DMS 273 (cell line): Measurements from ENCODE around the gene CNOT4.
"Not testable (repeated sequence)": the region's sequence is repeated elsewhere in the genome, so short reads cannot be mapped to it uniquely, and the experiment has no call there.

Source experiments
- DNase-seq: peaks from one replicate; lab custom pipeline; 2025; ENCODE audit not compliant: unreplicated experiment; lab: John Stamatoyannopoulos, UW

CNOT4 gene

DNA sequence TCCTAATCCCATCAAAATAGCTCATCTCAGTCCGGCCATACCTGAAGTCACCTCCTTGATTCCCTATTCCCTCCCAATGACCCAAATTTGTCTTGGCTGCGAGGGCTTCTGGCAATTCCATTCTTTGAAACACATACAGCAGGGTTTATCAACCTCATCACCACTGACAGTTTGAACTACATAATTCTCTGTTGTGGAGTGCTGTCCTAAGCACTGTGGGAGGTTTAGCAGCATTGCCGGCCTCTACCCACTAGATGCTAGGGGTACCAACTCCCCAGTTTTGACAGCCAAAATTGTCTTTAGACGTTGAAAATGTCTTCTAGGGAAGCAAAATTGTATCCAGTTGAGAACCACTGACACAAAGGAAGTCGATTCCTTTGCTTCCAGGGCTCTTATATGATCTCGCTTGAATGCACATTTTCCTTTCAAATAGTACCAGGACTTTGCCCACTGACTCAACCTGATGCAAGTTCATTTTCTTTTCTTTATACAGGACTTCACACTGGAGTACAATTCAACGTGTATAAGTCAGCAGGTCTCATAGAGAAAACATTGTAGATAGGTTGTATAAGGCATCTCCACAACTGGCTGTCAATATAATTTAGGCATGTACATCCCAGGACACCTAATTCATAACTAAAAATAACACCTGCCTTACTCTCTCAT is 142.9 kb downstream of the CNOT4 start:
- DNase-seq = no peak

DNA sequence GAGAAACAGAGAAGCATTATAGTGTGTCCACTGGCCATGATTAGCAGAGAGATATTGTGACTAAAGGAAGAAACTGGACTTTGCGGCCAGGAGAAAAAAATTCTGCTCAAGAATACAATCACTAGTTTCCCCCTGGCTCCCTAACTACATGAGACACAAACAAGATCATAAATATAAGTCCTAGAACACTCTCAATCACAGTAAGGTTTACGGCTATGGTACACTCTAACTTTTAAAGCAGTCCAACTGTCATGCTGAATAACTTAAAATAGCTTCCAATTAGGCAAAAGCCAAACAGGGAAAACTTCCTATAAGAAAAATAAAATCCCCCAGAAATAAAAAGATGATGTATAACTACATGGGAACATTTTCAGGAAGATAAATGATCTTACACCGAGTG is 144.2 kb downstream of the CNOT4 start:
- DNase-seq = no peak

DNA sequence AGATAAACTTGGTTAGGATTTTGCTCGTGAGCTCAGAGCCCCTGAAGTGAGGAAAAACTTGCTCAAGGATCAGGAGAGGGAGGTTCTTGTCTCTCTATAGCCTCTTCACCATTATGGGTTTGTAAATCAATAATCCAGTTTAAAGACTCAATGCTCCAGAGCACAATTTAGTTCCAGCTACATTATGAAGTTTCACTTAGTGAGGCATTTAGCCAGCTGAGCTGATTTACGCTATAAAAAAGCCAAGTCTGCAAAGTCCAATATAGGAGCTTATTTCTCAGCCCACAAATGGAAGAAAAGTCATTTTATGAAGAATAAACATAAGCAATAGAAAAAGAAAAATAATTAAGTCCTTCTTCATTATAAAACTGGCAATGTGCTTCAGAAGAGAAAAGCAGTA is 145.7 kb downstream of the CNOT4 start:
- DNase-seq = no peak

DNA sequence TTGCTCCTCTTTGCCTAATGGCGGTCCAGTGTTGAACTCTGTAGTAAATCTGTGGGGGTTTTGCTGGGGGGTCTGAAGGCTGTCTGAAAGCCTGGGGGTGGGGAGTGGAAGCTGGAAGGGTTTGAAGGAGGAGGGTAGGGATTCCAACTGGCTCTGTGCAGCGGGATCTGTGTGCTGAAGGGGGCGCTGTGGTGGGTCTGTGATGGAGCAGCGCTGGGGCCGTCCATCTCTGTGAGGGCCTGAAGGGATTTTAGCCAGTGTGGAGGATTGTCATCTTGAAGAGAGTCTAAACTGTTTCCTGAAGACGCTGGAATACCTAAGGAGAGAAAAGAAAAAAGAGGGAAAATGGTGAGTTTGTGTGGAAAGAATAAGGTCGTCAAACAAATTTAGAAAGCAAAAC is 147.0 kb downstream of the CNOT4 start:
- no peak for DNase-seq

DNA sequence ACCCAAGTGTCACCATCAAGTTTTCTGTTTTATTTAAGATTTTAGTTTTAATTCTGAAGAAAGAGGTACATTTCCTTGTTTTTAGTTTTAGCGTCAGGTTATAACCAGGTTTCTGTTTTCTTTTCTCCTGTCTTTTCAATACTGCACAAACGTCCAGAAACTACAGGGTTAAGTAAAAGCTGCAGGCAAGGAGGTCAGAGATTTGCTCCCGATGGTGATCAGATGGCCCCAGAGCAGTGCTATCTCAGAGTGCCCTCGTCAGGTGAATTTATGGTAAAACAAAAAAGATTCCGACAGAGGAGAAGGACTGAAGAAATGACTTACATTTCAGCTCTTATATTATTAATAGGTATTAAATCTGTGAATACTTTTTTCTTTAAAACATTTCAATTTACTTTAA is 148.1 kb downstream of the CNOT4 start:
- DNase-seq = peak; percentile 15

DNA sequence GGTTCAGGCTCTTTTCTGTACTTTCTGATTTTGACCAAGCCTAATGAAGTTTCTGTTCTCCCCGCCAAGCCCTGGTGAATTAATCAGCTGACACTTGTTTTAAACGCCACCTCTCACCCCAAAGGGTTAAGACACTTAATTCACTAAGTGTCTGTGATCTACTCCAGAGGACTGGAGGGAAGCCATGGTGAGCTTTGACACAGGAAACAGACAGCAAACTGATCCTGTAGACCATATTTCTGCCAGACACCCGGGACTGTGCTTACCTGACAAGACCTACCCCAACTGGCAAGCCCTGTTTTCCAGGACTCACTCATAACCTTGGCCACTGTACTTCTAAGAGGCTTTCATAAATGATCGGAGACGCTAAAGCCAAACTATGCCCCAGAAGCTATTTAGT is 150.3 kb downstream of the CNOT4 start:
- DNase-seq = no peak

DNA sequence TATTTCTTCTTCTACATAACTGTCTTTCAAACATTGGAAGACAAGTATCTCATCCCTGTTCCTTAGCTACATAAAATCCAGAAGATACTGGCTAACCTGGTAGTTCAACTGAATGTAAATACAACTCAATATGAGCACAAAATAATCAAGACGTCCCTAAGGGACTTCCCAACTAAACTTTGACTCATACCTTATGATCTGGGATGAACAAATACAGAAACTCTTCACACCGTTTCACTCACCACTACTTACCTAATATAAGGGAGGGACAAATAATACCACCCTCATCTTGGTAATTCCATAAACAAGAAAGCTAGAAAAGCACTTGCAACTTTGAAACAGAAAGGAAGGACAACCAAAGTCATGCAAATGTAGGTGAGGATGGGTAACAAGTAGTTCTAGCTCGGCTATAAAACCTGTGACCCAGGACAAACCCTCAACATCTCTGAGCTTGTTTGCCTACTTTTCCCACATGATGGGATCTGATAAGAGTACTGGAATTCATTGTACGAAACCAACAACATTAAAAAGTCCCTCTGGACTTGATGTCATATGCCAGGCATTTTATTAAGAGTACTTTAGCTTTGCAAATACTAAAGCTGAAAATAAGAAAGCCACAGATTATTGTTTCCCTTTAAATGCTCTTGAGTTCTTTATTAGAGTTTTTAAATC is 154.4 kb downstream of the CNOT4 start:
- DNase-seq = no peak

DNA sequence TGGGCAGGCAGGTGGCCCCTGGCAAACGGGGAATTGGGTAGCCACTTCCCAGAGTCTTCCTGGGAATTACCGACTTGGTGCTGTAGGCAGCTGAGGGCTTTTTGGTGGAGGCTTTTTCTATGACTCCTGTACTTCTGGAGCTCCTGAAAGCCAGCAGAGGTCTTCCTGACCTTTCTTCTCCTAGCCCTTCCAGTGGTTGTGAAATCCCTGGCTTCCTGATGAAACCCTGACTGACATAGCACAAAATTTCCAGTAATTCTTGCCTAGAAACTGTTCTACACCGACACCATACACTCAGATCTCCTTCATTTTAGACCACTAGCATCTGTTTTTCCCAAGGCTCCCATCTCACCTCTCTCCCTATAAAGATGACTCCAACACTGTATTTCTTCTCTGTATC is 156.1 kb downstream of the CNOT4 start:
- no peak for DNase-seq

DNA sequence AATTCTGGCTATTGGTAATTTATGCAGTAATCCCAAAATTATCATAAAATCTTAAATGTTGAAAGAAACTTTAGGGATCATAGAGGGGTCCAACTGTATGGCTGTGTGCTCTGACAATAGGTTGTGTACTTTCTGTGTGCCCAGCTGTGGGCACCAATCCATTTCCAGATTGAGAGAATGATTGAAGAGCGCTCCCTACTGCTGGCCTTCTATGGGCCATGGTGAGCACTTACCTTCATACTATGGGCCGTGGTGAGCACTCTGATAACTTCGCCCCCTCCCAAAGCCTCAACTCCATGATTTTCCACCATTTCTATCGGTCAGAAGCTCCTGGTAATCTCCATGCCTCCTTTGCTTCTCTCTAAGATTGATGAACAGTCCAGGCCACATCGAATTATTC is 157.6 kb downstream of the CNOT4 start:
- DNase-seq = no peak

DNA sequence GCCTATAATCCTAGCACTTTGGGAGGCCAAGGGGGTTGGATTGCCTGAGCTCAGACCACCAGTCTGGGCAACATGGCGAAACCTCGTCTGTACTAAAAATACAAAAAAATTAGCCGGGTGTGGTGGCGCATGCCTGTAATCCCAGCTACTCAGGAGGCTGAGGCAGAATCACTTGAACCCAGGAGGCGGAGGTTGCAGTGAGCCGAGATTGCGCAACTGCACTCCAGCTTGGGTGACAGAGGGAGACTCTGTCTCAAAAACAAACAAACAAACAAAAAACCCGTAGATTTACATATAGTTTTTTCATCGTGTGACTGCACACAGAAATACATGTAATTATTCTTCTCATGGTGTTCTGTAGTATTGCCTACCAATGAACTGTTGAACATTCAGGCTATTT is 158.8 kb downstream of the CNOT4 start:
- not testable (repeated sequence) for DNase-seq

DNA sequence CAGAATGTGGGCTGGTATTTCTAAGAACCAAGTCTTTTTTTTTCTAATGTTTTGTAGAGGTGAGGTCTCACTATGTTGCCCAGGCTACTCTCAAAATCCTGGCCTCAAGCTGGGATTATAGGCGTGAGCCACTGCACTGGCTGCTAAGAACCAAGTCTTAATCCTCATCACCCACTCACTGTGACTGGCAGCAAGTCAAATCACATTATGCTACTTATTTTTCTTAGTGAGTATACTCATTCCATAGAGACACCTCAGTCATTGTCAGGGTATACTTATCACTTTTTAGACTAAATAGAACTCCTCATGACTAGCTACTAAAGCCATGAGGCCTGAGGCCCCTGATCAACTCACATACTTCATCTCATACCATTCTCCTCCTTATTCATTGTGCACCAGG is 160.2 kb downstream of the CNOT4 start:
- DNase-seq = no peak

DNA sequence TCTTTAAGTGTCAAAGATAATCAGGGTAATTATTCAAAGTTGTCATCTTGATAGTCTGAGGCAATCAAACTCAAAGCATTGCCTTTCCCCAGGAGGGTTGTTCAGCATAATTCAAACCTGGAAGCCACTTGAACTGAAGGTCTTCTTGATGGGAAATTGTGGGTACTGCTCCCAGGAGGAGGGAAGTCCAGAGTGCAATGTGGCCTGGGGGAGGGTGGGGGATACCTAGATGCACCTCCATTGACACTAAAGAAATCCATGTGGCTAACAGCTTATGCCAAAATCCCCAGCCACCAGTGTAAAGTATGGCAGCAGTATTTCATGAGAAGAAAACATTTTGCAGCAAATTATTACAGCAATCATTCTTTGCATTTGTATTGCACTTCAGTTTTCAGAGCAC is 161.4 kb downstream of the CNOT4 start:
- no peak for DNase-seq

DNA sequence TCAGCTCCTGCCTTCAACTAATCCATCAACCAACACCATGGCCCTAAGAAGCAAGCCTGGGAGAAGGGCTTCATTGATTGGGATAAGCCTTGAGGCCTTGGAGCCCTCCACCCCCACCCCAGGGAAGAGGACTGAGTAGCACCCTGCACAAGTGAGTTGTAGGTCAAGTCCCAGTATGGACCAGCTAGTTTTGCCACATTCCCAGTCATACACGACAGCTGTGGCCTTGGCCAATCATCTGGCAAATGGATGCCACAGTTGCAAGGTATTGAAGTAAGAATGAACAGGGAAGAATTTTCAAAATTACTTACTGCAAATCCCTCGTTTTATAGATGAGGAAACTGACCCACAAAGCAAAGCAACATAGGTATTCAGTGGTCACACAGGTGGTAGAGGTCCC is 166.5 kb downstream of the CNOT4 start:
- no peak for DNase-seq

DNA sequence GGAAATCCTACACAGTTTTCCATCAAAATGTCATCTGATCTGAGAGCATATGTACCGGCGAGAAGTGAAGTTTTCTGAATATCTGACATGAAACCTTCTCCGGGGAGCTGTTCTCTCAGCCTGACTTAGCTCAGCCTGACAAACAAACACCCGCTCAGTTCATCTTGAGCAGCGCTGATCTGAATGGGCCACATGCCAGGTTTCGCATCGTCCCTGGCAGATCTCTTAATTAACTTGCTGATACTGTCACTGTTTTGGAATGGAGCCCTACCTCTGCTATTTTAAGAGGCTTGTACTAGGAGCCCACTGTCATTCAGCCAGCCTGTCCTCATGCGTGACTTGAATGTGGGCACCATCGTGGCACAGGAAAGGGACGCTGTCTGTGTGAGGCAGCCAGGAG is 167.0 kb downstream of the CNOT4 start:
- peak; percentile 79 for DNase-seq

DNA sequence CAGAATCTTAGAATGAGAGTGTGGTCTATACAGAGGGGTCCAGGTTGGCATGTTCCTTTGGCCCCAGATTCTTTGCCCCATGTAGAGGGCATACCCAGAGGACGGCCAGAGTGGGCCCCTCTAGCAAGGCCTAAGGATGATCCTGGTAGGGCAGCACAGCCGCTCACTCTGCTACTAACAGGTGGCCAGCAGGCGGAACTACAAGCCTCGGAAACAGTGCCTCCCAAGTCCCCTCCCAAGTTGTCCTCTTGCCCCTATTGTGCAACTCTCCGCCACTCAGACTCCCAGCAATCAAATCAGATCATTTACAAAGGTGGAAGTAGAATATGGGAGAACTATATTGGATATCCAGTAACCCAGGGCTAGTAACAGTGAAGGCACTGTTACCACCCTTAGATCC is 168.9 kb downstream of the CNOT4 start:
- no peak for DNase-seq

DNA sequence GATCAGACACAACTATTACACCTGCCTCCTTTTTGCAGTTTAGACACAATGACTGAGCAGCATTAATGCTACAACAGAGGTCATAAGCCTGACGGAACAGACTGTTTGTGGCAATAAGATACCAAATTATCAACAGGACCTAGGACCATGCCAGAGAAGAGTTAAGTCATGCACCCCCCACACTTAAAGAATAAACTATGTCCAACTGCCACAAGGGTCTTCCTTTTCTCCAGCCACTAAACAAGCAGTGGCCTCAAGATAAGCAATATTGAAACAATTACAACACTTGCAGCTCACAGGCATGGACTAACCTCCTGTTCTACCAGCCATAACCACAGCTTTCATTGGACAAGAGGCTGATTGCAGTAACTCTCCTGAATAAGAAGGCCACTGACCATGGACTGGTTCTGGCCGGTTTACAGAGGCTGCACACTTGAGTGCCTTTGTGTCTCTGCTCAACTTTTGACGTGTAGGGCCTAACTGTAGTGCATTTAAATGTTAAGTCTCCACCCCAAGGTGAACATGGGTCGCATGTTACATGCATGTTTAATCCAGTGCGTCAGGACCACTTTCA is 171.8 kb downstream of the CNOT4 start:
- DNase-seq = no peak

DNA sequence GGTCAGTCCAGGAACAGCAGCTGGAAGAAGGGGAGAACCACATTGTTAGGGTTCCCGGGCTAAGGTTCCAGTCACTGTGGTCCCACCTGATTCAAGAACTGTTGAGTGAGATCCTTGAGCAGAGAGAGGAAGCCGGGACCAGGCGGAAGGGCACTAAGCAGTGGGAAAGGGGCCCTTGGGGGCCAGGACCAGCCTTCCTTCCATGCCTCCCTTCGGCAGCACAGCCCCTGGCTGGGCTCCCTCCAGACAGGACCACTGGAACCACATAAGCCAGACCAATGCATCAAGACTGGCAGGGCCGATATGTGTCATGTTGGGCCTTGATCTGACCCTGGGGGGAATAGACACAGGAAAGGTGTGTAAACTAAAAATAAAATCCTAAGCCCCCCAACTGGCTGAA is 172.4 kb downstream of the CNOT4 start:
- DNase-seq = no peak

DNA sequence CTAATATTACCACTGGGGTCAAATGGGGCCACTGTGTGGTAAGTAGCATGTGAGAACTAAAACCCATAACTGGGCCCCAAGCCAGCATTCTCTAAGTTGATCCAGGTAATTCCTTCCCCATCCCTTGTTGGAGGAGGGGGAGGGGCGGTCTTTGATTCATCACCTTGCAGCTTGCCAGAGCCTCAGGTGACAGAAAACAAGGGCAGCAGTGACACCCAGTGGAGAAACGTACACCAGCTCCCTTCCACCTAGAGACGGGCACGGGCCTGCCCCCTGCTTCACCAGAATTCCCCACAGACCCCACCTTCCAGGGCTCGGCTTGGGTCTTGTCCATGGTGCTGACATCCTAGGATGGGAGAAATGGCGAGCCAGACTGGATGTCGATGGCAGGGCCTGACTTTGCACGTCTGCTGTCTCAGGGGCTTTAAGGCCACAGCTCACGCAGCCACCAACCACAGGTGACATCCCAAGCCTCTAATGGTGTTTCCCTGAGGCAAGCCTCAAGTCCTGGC is 174.2 kb downstream of the CNOT4 start:
- DNase-seq = peak; percentile 89

DNA sequence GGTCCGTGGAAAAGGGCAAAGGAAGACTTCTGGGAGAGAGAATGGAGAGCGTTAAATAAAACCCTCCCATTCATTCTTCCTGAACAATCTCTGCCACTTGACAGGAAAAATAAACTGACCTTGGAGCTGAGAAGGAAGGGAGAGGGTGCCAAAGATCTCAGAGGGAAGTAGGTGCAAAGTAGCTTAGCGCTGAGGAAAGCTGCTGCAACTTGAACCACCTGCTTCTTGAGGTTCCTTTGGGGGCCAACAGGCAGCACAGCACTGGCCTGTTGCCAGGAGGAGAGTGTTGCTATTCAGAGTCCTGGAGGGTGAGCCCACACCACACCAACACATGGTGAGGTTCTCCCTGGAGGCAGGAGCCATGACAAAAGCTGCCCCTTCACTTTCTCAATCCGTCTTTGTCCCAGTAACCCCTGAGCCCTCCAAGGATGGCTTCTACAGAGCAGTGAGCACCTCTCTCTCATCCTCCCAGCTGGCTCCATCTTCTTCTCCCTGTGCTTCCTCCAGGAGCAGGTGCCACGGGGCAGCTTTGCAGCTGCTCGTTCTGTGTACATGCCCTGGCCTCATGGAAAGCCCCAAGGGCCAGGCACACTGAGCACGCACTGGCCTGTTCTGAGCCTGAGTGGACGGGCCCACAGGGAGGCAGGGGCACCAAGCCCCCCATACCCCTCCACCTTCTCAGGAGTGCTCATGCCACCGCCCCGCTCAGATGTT is 174.9 kb downstream of the CNOT4 start:
- peak; percentile 42 for DNase-seq

DNA sequence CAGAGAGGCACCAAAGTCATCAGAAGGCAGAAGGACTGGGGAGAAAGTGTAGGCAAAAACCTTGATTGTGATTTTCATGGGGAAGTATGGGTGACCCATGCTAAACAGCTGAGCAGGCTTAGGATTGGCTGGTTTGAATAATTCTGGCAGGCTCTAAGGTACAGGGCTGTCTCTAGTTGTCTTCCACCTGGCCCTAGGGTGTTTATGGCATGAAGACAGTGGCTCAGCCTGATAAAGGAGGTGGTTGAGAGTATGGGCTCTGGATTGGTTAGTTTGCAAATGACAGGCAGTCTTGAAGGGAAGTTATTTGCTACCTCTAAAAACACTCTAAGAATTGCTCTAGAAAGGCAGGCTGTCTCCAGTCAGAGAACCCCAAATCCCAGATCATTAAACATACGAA is 176.0 kb downstream of the CNOT4 start:
- DNase-seq = no peak

DNA sequence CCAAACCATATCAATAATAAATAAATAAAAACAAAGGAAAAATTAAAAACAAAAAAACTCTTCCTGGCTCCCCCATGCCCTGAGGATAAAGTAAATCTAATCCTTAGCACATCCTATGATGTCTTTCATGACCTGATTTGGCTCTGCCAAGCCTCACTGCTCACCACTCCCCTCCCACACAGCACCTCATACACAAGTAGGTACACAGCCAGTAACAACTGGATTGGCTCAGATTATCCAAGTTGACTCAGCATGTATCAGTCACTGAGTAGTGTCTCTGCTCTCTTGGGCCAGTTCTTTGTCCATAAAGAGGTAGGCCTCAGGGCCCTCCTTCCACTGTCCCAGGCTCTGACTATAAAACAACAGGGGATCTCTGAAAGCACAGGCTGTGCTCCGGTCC is 176.7 kb downstream of the CNOT4 start:
- no peak for DNase-seq

DNA sequence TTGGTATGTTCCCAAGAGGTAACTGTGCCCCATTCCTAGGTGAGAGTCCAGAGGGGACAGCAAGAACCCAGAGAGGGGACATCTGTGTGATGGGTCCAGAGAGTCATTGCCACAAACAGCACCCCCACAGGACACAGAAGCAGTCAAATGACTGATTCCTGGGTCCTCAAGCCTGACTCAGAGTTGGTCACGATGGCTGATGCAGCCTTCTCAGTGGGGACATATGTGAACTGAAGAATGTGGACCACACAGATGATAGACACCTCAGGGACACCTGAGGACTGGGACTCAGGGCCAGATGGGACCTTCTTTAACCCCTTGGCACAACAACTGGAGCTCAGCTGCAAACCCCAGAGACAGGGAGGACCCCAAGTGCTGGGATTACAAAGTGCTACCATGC is 179.8 kb downstream of the CNOT4 start:
- no peak for DNase-seq
